Stimulated activated CD8-positive, alpha-beta memory T cell treated with anti-CD3 and anti-CD28 coated beads, Interleukin-4, amount 100 ng/mL, for 24 hours (primary cell): ENCODE measurements around the gene MKS1.

Experiments used
- DNase-seq: peaks from one replicate; pipeline ENCODE4 v3.0.0-alpha.2; 2020; ENCODE audit warnings: low read depth

The MKS1 gene

DNA sequence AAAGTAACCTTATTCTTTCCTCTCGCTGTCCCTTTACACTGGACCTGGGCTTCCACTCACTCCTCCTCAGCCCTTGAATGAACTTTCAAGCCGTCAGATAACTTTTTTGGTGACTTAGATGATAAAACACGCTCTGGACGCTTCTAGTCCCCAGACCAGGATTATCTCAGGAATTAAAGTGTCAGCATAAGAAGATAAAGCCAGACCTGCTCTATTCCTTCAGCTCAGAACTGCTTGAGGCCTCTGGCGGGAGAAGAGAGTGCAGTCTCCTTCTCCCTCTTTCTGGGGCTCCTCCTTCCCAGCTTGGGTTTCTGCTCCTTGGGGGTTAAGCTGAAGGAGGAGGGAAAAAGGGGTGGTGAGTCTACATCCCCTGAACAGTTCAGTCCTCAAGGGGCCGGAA, 25.9 kb upstream of the MKS1 start:
- no peak for DNase-seq

- no peak for DNase-seq
Observed at GRCh38 chr17:58242171-58242784, 23.2 kb upstream of the MKS1 start.

DNA sequence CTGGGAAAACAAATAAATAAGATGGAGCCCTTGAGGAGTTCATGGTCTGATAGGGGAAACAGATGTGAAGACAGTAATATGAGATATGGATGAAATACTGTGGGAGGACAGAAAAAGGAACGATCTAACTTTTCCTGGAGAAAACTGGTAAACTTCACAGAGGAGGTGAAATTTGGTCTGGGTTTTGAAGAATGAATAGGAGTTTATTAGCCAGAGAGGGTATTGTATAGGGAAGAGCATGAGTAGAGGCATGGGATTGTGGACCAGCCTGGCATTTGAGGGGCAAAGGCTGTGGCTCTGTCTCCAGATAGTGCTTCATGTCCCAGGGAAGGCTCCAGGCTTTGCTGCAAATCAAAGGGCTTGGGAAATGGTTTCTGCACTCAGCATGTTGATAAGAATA, 20.9 kb upstream of the MKS1 start:
- DNase-seq: no peak

DNA sequence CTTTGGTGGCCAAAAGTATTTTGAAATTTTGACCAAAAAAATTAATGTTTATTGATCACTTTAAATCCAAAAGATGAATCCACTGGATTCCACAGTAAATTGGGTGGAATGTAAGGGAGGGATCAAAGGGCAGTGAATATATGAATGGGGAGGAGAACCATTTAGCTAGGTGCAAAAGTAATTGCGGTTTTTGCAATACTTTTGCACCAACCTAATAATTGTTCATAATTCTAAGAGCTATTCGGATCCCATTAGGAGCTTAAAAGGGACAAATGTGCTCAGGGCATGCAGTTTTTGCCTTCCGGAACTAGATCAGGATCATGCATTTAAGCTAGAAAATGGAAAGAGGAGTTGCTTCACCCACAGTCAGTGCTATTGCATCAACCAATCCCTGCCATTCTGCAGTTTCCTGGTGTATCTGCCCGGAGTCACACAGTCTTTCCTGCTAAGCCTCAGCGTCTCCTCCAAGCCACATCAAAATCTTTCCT, 19.1 kb upstream of the MKS1 start, which contains the start of gene LPO:
Gene LPO, plus strand, starts transcription at position 438 of the 488 bp plus-strand sequence. CDS start 4,396 bp downstream, outside the sequence.
- no peak for DNase-seq

- no peak for DNase-seq
Observed at GRCh38 chr17:58236394-58236793, 17.3 kb upstream of the MKS1 start.

DNA sequence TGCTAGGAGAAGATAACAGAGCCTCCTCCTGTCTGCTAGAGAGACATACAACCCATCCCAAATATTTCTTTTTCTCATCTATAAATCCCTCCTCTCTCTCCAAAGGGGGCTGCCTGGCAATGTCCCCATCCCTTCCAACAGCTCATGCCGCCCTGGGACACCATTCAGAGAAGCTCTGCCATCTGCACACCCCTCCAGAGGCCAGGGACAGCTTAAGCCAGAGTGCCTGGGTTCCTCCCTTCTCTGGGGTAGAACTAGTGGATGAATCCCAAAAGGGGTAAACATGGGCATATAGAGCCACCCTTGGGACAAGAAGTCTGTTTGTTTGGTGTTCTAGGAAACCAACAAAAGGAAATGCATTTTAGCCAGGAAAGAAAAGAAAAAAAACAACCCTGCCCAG, 16.8 kb upstream of the MKS1 start:
- DNase-seq: no peak

DNA sequence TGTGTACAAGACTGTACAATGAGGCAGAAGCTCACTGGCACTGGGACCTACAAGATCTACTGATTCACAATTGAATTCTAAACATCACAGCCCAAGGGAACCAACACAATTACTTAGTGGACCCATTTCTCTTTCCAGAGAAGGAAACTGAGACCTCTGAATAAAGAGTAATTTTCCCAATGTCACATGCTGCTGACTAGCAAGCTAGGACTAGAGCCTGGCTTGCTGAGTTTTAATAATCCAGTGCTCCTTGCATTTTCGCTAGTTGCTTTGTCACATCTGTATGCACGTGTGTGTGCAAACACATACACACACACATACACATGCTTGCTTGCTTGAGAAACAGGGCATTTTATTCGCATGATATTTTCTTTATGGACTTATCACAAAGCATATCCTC, 15.5 kb upstream of the MKS1 start:
- no peak for DNase-seq

DNA sequence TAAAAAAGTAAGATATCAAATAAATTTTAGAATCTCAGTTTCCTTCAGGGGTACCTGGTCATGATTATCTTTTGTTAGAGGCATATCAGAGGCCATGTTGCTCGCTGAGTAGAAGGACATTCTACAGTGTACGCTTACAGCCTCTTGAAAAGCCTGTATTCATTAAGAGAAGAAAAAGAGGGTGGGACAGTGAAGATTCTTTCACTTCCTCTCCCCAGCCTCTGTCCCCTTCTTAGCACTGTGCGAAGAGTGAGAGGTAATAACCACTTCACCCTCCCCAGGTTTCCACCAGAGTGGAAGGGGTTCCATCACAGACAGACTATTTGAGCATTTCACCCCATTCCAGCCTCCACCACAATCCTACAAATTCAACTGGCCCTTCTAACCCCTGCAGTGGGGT, 14.5 kb upstream of the MKS1 start:
- no peak for DNase-seq

DNA sequence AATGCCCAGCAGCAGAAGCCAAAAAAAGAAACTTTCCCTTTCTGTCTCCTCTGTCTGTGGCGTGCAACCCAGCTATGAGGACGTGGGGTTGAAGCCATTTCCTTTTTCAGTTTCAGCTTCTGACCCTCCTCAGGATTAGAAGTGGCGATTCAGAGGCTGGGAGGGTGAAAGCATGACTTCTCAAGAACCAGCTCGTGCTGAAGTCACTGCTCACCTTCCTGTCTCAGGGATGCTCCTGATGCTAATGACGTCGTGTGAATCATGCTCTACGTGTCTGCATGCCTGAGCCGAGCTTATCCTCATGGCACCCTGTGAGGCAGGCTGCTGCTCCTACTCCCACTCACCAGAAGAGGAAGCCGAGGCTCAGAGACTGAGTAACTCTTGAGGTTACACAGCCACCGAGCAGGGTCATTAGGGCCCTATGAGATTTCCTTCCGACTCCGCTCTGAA, 13.7 kb upstream of the MKS1 start:
- no peak for DNase-seq

- no peak for DNase-seq
Observed at GRCh38 chr17:58231641-58232040, 12.6 kb upstream of the MKS1 start.

DNA sequence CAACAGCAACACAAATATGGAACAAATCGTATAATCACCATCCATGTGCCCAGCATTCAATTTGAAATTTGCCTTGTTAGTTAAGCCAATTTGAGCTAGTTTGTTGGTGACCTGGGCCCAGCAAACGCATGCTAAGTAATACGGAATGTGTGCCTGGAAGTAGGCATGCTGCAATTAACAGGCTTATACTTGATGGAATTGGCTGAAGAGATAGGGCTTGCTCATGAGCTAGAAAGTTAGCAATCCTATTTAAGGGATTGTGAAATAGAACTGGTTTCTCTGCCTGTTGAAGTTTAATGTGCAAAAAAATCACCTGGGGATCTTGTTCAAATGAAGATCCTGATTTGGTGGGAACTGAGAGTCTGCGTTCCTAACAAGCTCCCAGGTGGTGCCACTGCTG, 10.8 kb upstream of the MKS1 start:
- no peak for DNase-seq

GRCh38 chr17:58229384-58229783, 10.3 kb upstream of the MKS1 start:
- no peak for DNase-seq

DNA sequence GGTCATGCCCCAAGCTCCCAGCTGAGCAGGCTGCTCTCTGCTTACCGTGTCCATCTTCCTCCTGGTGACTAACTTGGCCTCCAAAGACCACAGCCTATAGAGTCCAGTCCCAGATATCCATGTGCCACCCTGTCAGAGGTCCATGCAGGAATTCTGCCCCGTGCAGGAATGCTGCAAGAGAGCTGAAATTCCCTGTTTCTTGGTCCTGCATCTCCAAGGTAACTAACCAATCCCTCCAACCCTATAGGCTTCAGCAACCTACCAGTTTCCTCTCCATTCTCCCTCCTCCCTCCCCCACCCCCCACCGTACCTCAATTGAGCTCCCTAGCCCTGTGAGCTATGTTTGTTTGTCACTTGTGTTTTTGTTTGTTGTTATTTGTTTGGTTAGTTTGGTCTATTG, 9.6 kb upstream of the MKS1 start:
- no peak for DNase-seq

DNA sequence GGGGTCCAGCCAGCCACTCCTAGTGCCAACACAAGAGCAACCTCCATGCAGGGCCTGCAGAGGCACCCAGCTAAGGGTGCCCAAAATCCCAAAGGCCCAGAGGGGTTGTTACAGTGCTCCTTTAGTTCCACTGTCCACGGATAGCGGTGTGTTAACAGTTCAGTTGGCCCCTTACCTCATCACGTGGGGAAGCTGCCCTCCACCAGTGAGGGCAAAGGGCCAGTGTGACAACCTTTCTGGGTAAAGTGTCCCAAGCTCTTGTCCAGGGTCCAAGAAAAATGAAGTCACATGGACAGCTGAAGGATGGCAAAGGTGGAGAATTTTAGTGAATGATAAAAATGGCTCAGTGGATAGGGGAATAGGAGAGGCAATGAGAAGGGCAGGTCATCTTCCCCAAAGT, 8.7 kb upstream of the MKS1 start:
- no peak for DNase-seq

DNA sequence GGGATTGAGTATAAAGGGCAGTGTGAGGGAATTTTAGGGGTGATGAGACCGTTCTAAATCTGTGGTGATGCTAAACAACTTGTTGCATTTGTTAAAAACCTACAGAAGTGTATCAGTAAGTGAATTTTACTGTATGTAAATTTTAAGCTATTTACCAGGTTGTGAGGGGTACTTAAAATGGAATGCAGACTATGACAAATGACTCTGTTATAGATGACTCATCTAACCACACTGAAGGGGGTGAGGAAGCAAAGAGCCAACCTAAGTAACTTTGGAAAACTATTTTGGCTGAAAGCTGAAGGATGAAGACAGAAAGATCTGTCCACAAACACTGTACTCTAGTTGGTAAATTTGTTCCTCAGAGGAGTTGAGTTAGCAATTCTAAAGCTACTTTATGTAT, 5.3 kb upstream of the MKS1 start:
- DNase-seq: no peak

GRCh38 chr17:58219789-58220183, 731 bp upstream of the MKS1 start:
- no peak for DNase-seq

- DNase-seq: no peak
Observed at GRCh38 chr17:58217766-58218165, 1.3 kb downstream of the MKS1 start.

DNA sequence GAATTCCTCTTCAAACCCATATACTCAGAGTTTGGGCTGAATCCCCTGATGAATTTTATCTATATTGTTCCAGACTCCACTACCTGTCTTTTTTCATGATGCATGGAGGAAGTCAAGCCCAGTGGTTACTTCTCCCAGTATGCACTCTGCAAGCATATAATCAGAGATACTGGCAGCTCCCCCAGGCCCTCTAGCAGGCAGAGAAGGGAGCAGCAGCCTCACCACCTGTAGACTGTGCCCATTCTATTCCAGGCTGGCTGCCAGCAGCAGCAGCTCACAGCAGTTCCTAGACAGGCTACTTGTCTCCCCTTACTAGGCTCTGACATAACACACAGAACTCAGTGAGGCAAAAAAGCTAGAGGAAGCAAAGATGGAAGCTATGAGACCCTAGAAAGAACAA, 3.4 kb downstream of the MKS1 start:
- no peak for DNase-seq

DNA sequence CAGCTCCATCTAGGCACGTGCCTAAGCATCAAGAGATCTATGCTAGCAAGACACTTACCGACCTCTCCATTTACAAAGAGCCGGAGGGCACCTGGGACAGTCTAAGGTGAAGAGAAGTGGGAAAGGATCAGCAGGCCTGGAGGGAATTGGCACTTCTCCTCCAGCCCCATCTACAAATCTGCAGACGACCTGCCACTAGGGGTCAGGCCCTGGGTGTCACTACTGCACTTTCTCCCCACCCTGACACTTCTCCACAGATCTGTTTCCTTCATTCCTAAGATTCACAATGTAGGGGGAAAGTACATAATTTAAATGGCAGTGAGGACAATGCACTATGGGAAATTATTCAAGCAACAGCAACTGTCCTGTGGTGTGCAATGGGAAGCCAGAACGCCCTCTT, 8.1 kb downstream of the MKS1 start:
- DNase-seq: no peak

DNA sequence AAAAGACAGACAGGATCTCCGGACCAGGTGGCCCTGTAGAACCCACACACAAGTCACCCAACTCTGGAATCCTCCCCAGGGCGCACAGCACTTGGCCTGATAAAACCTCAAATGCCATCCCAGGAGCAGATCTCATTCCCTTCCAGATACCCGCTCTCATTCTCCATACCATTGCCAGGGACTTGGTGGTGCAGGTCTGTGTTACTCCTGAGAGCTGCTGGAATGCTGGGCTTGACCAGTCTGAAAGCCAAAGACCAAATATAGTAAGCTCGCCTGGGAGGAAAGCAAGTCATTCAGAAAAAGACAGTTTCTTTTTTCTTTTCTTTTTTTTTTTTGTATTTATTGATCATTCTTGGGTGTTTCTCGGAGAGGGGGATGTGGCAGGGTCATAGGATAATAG, 10.7 kb downstream of the MKS1 start:
- no peak for DNase-seq

DNA sequence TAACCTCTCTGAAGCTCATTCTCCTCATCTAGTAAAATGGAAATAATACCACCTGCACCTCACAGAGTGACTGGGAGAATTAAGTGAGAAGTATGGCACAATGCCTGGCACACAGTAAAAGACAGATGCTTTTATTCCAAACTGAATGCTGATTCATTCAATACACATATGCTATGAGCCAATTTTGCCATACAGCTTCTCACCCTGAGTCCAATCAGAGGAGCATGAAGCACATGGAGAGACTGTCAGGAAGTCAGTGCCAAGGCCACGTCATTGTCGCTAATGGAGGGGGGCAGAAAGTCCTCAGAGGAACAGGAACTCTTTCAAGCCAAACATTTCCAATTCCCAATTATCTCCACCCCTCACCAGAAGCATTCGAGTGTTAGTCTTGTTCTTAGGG, 11.6 kb downstream of the MKS1 start:
- no peak for DNase-seq

DNA sequence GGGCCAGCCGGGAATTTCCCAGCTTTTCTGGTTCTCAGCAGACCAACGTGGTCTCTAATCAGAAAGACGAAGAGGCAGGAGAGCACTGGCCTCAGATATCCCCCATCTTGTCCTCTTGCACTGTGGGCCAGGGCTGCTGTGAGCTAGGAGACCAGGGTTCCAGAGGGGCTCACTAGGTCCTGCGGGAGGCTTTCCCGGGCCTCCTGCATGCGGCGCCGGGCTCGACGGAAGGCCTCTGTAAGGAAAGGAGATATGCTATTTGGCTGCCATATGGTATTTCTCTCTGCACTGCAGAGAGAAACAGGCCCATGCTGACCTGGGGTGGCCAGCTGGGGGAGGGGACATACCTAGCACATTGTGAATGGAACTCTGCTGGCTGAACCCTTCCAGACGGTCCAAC, 13.1 kb downstream of the MKS1 start:
- no peak for DNase-seq

DNA sequence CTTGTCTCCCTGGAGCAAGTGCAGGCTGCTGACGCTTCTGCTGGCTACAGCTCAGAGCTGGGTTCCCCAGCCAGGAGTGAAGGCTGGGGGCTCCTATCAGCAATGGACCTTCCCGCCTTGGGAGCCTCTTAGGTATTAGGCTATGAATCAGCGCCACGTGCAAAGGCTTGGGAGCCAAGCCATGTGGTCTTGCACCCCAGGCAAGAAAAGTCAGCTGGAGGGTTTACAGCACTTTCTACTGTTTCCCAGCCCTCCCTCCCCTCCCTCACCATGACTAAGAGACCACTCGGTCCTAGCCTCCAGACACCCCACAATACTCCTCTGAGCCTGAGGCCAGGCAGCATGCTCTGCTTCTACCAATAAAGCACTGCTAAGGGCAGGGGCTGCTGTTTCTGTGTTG, 14.3 kb downstream of the MKS1 start:
- no peak for DNase-seq

DNA sequence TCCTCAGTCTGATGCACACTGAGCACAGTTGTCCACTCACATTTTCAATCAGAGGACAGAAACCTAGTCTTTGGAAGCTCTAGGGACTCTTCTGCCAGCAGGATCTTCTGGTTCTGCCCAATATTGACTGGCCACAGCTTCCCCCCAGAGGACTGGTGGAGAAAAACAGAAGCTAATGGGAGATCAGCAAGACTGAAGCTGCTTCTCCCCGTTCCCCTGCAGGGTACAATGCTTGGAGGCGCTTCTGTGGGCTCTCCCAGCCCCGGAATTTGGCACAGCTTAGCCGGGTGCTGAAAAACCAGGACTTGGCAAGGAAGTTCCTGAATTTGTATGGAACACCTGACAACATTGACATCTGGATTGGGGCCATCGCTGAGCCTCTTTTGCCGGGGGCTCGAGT, 16.2 kb downstream of the MKS1 start:
- no peak for DNase-seq
